GM13976 (cell line): Measurements from ENCODE around the gene KRTAP5-8.

Experiments used
- DNase-seq: peaks from one replicate; pipeline ENCODE4 v3.0.0; 2012; ENCODE audit warnings: low spot score
- in situ Hi-C: fragments of 300-500 bp; cut with MboI; formaldehyde crosslinking; loops from one replicate; pipeline ENCODE4 v1.12.0; 2022; ENCODE audit warnings: low sequenced_read_pairs, mixed read lengths, inconsistent platforms; ENCODE audit not compliant: unreplicated experiment
- TF ChIP-seq, protein P1 (sequence below): IDR thresholded peaks from 2 replicates; pipeline ENCODE4 v1.5.1; 2012; ENCODE audit warnings: borderline replicate concordance, mild to moderate bottlenecking; ENCODE audit not compliant: insufficient read depth; ENCODE audit errors: extremely low read depth, missing control alignments, control extremely low read depth

Gene KRTAP5-8

DNA sequence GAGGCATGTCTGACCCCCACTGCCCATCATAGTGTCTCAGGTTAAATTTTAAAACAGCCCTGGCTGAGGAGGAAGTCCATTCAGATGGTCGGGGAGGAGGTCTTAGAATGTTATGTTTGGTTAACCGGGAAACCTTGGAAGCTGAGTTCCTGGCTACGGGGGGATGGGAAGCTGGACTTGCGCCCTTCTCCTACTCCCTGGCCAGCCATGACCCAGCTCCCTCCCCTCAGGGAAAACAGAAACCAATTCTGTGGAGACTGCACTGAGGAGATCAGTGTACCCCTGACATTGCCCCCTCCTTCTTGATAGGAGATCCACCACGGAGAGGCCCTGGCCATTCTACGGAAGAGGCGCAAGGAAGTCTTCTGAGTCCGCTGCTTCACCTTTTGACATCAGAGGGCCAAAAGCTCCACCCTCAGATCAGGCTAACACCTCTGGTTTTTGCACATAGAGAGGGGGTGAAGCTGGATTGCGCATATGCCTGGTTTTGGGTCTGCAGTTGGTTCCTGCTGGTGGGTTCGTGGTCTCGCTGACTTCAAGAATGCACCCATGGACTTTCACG, 7.7 kb downstream of the KRTAP5-8 start:
- TF ChIP-seq, protein P1, sequence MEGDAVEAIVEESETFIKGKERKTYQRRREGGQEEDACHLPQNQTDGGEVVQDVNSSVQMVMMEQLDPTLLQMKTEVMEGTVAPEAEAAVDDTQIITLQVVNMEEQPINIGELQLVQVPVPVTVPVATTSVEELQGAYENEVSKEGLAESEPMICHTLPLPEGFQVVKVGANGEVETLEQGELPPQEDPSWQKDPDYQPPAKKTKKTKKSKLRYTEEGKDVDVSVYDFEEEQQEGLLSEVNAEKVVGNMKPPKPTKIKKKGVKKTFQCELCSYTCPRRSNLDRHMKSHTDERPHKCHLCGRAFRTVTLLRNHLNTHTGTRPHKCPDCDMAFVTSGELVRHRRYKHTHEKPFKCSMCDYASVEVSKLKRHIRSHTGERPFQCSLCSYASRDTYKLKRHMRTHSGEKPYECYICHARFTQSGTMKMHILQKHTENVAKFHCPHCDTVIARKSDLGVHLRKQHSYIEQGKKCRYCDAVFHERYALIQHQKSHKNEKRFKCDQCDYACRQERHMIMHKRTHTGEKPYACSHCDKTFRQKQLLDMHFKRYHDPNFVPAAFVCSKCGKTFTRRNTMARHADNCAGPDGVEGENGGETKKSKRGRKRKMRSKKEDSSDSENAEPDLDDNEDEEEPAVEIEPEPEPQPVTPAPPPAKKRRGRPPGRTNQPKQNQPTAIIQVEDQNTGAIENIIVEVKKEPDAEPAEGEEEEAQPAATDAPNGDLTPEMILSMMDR = no peak
- in situ Hi-C loops = no loop called here
- DNase-seq = no peak

- TF ChIP-seq, protein P1 = no peak
- no peak for DNase-seq
- in situ Hi-C loops = no loop called here
Measured at GRCh38 chr11:71548120-71548519, 10.3 kb downstream of the KRTAP5-8 start, which contains the start of gene KRTAP5-9. Gene KRTAP5-9, plus strand, starts transcription at chr11:71548420. Its CDS starts 238 bp downstream, at chr11:71548658.

GRCh38 chr11:71548716-71549151, 10.9 kb downstream of the KRTAP5-8 start:
- TF ChIP-seq, protein P1 = no peak
- DNase-seq = no peak
- in situ Hi-C loops = no loop called here

GRCh38 chr11:71551711-71552110, 13.9 kb downstream of the KRTAP5-8 start:
- in situ Hi-C loops = no loop called here
- TF ChIP-seq, protein P1 = no peak
- no peak for DNase-seq

DNA sequence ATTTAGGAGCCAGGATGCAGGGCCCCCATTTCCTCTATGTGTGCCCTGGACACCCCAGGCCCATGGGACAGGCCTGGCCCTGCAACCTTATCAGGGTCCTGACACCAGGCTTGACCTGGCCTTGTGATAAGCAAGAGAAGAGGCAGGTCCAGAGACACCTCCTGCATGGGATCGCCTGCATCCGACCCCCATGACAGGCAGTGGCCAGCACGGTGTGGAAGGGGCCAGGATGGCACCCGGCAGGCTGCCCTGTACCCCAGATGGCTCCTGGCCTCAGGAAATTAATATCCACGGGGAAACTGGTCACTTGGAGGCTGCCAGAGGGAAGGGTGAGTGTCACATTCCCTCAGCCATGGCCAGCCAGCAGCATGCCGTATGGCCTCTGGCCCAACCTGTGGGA, 17.2 kb downstream of the KRTAP5-8 start:
- TF ChIP-seq, protein P1 = no peak
- in situ Hi-C loops = no loop called here
- DNase-seq = no peak

DNA sequence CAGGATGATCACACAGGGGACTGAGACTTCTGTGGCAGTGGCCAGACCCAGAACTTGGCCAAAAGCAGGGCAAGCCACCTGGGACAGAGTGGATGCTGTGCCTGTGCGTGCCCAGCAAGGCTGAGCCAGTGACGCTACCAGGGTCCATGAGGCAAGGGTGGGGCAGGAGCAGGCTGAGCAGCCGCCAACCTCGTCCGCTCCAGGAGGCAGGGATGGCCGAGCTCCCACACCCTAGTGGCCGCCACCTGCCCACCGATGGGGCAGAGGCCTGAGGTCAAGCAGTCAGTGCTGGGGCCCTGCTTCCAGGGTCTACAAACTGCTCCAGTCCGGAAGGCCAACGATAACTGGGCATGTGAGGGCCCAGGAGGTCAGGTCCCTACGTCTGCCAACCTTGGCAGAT, 17.7 kb downstream of the KRTAP5-8 start:
- no peak for DNase-seq
- TF ChIP-seq, protein P1 = no peak
- in situ Hi-C loops = no loop called here

DNA sequence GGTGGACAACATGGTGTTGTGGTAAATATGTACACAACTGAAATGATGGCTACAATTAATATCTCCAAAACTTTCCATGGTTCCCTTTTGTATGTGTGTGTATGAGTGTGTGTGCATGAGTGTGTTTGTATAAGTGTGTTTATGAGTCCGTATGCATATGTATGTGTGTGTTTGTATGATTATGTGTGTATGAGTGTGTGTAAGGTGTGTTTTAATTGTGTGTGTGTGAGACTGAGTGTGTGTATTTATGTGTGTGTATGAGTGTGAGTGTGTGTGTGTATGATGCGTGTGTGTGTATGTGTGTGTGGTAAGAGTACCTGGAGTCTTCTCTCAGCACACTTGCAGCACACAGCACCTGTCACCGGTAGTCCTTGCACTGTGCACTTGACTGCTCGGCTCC, 18.2 kb downstream of the KRTAP5-8 start:
- in situ Hi-C loops = no loop called here
- TF ChIP-seq, protein P1 = no peak

More for the DNA sequence above, 18.2 kb downstream of the KRTAP5-8 start:
- no peak for DNase-seq
